ENCODE data around the gene CBLB.

The CBLB gene

GRCh38 chr3:105613120-105613519, 255.7 kb downstream of the CBLB start:
- no peak for DNase-seq

DNA sequence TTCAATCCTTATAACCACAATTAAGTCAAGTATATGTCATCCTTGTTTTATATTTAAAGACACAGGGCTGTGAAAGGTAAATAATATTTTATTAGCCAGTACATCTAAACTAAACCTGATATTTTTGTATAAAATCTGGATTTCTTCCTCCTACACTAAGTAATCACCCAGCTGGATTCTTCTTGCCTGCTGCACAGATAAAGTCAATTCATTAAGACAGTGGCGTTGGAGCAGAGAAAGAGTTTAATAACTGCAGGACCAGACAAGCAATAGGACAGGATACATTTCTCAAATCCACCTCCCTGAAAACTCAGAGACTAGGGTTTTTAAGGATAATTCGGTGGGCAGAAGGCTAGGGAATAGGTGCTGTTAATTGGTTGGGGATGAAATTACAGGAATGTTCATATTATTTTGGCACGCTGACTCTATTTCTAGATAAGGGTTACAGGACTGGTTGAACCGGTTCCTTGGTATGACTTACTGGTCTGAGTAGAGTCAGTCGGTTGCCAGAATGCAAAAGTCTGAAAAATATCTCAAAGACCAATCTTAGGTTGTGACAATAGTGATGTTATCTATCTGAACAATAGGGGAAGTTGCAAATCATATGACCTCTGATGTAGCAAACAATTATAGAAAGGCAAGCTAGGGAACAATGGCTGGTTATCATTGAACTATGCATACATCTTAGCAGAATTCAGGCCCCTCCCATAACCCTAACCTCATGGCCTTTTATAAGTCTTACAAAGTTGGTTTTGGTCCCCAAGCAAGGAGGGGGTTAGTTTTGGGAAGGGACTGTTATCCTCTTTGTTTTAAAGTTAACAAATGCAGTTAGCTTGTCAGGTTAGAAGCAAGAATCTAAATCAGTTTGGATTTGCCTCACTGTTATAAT, 257.3 kb downstream of the CBLB start:
- no peak for DNase-seq

DNA sequence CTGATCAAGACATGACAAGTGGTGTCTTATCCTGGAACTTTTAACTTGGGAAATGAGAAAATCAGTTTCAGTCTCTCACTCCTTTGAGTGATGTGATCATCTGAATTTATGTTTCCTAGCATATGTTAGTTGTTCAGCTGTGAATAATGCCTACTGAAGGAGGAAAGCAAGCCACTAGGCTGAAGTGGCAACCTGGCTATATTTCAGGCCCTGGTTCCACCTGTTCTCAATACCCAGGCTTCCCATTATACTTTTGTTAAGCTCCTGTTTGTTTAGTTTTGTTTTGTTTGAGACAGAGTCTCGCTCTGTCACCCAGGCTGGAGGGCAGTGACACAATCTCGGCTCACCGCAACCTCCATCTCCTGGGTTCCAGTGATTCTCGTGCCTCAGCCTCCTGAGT, 258.3 kb downstream of the CBLB start:
- DNase-seq = no peak

DNA sequence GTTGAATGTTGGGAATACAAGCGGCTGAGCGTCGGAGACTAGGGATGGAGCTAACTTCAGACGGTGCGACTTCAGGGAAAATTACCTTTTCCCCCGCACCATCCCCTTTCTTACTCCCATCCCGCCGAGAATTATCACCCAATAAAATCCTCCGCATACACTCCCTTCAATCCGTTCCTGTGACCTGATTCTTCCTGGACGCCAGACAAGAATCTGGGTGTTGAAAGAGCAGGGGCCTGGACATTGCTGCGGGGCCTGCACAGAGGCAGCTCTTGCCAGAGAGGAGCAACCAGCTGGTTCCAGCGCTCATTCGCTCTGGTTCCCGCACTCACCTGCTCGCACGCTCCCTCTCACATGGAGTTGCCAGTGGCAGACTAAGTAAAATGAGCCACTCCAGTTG, 260.2 kb downstream of the CBLB start:
- DNase-seq = no peak

GRCh38 chr3:105606016-105606415, 262.8 kb downstream of the CBLB start:
- no peak for DNase-seq

Data from CD4-positive, alpha-beta T cell treated with Interleukin-4 for 1 hour (primary cell).